Stimulated activated memory B cell treated with anti-CD40 and anti-IgM and Interleukin-4, amounts not matched to agents 10 μg/mL and 1 μg/mL and 100 μg/mL, for 72 hours (primary cell): ENCODE data around the gene PLA2G15.

ENCODE experiments used
- ATAC-seq: fragments of 150-1000 bp; cut with Tn5 transposase; 2 replicates; pipeline ENCODE4 v1.10.0; 2021
- H3K27ac Mint-ChIP-seq: one replicate; pipeline ENCODE4 v1.8.0; 2022; ENCODE audit warnings: mild to moderate bottlenecking, mixed read lengths
- H3K27me3 Mint-ChIP-seq: one replicate; pipeline ENCODE4 v1.8.0; 2022; ENCODE audit warnings: mixed read lengths
- H3K36me3 Mint-ChIP-seq: one replicate; pipeline ENCODE4 v1.8.0; 2022; ENCODE audit warnings: mixed read lengths
- H3K4me1 Mint-ChIP-seq: one replicate; pipeline ENCODE4 v1.8.0; 2022; ENCODE audit warnings: mixed read lengths
- H3K4me3 Mint-ChIP-seq: one replicate; pipeline ENCODE4 v1.8.0; 2022; ENCODE audit warnings: mild to moderate bottlenecking, moderate library complexity, mixed read lengths
- H3K9me3 Mint-ChIP-seq: one replicate; pipeline ENCODE4 v1.8.0; 2022; ENCODE audit warnings: mixed read lengths

The PLA2G15 gene

DNA sequence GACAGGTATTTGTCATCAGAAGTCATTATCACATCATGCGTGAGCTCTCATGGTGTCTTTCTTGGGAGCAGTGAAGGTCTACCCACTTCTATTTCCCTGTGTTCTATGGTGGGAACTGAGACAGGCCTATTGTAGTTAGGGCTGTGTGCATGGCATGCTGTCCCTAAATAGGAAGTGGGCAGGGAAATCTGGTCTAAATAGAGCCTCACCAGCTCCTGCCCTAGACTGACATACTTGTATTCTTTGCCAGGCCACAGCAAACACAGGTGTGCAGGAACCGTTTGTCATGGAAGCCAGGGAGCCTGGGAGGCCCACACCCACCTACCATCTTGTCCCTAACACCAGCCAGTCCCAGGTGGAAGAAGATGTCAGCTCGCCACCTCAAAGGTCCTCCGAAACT is 29.3 kb downstream of the PLA2G15 start:
- H3K36me3 Mint-ChIP-seq, result peaks cover 44% of the 10 kb centered on the region
- no peaks in the 10 kb centered on the region for H3K9me3 Mint-ChIP-seq
- H3K27me3 Mint-ChIP-seq, result no peaks in the 10 kb centered on the region
- H3K4me1 Mint-ChIP-seq, result peaks cover 63% of the 10 kb centered on the region
- no peak overlapping the region for H3K4me3 Mint-ChIP-seq
- ATAC-seq, result no peak
- H3K27ac Mint-ChIP-seq, result peak overlapping the region; percentile 41

DNA sequence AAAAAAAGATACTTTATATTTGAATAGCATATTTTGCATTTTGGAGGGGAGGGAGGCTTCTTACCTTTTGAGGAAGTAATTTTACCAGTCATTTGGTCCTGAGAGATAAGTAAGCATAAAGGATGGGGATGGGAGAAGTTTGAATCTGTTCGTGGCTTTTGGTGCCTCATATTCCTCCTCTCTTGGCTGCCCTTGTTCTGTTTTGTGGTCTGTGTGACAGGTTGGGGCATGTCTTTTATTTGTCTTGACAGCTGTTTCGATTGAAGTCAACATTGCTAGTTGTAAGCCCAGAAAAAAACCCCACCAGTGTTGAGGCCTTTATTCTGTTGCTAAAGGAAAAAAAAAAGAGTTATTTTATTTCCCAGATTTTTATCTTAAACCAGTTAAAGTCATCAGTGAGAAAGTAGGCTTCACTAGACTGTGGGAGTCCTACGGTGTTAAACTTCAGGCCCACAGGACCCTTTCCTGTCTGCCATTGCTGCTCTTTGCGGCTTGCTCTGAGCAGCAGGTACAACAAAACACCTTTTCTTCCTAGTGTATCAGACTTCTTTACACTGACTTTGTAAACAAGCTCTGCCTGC is 30.5 kb downstream of the PLA2G15 start:
- H3K27ac Mint-ChIP-seq, result peak overlapping the region; percentile 41
- no peaks in the 10 kb centered on the region for H3K27me3 Mint-ChIP-seq
- H3K9me3 Mint-ChIP-seq, result no peaks in the 10 kb centered on the region
- peaks cover 45% of the 10 kb centered on the region for H3K36me3 Mint-ChIP-seq
- peak; percentile 96 for ATAC-seq
- H3K4me1 Mint-ChIP-seq, result peaks cover 57% of the 10 kb centered on the region
- H3K4me3 Mint-ChIP-seq, result peak overlapping the region; percentile 18

GRCh38 chr16:68276223-68276622 is 31.1 kb downstream of the PLA2G15 start:
- peaks cover 46% of the 10 kb centered on the region for H3K36me3 Mint-ChIP-seq
- no peaks in the 10 kb centered on the region for H3K9me3 Mint-ChIP-seq

DNA sequence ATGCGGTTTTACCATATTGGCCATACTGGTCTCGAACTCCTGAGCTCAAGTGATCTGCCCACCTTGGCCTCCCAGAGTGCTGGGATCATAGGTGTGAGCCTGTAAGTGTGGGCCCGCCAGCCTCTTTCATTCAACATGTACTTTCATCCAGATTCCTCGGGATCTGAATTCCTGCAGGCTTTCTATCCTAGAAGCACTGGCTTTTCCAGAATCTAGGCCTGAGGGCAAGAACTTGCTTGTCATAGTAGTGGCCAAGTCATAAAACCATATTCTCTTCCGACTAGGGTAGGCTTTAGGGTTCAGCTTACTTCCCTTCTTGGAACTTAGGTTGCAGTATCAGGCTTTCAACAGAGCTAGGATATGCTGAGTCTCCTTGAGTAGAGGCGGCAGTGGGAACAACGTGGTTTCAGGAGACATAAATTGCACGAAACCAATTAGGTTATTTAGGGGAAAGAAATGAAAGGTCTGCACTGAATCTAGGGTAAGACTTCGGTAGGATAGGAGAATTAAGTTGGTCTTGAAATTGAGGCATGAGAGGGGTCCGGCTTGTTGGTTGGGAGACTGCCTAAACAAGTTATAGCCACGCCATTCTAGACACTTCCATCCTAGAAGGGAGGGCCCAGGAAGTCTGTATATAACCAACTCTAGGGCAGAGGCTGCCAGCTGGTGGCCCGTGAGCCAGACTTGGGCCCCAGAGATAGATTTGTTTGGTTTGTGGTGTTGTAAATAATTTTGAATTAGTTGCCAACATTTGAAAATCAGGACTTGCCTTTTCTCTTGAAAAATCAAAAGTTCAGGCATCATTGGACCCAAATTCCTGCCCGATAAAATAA is 34.8 kb downstream of the PLA2G15 start:
- Mint-ChIP-seq H3K36me3 (peaks cover 43% of the 10 kb centered on the region), H3K4me1 (peaks cover 64% of the 10 kb centered on the region), H3K27ac (peak overlapping the region; percentile 41), H3K27me3 (no peaks in the 10 kb centered on the region), H3K4me3 (no peak overlapping the region), H3K9me3 (no peaks in the 10 kb centered on the region)
- ATAC-seq, result no peak

More at GRCh38 chr16:68276223-68276622, 31.1 kb downstream of the PLA2G15 start:
- peak overlapping the region; percentile 41 for H3K27ac Mint-ChIP-seq
- H3K4me1 Mint-ChIP-seq, result peaks cover 57% of the 10 kb centered on the region
- no peak for ATAC-seq
- no peaks in the 10 kb centered on the region for H3K27me3 Mint-ChIP-seq
- H3K4me3 Mint-ChIP-seq, result peak overlapping the region; percentile 18

DNA sequence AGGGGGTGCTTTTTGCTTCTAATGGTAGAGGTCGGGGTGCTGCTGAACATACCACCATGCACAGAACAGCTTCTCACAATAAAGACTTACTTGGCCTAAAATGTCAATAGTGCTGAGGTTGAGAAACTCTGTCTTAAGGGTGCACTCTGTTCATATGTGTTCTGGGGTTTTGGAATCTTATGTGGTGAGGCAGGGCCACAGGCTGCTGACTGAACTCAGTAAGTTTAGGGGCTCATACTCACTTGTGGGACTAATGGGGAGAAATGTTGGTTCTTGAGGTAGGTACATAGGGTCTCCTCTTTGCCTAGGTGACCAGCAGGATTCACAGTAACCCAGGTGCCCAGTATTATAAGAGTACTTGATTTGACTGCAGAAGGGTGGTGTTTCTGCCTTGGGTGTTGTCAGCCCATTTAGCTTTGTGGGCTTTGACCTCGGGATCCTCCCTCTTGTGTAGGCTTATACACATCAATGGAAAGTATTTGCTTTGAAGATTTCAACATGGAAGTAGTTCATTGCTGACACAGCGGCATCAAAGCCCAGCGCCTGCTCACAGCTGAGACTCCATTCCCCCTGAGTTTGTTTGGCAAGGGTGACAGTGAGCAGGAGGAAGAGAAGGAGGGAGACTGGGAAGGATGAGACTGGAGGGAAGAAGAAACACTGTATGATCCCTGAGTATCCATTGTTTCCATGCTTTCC is 36.3 kb downstream of the PLA2G15 start:
- H3K4me3 Mint-ChIP-seq, result no peak overlapping the region
- H3K36me3 Mint-ChIP-seq, result peaks cover 36% of the 10 kb centered on the region
- H3K27ac Mint-ChIP-seq, result peak overlapping the region; percentile 75
- no peaks in the 10 kb centered on the region for H3K9me3 Mint-ChIP-seq
- ATAC-seq, result no peak
- H3K27me3 Mint-ChIP-seq, result no peaks in the 10 kb centered on the region
- H3K4me1 Mint-ChIP-seq, result peaks cover 60% of the 10 kb centered on the region

GRCh38 chr16:68282064-68282452 is 36.9 kb downstream of the PLA2G15 start:
- peak overlapping the region; percentile 75 for H3K27ac Mint-ChIP-seq
- H3K27me3 Mint-ChIP-seq, result no peaks in the 10 kb centered on the region
- peaks cover 39% of the 10 kb centered on the region for H3K36me3 Mint-ChIP-seq
- H3K9me3 Mint-ChIP-seq, result no peaks in the 10 kb centered on the region
- H3K4me1 Mint-ChIP-seq, result peaks cover 64% of the 10 kb centered on the region
- H3K4me3 Mint-ChIP-seq, result no peak overlapping the region
- ATAC-seq, result no peak

- H3K4me1 Mint-ChIP-seq, result peaks cover 75% of the 10 kb centered on the region
- no peaks in the 10 kb centered on the region for H3K27me3 Mint-ChIP-seq
- peak overlapping the region; percentile 62 for H3K4me3 Mint-ChIP-seq
- H3K27ac Mint-ChIP-seq, result peak overlapping the region; percentile 75
- no peaks in the 10 kb centered on the region for H3K9me3 Mint-ChIP-seq
- ATAC-seq, result no peak
- H3K36me3 Mint-ChIP-seq, result peaks cover 49% of the 10 kb centered on the region
Observed at GRCh38 chr16:68283346-68283745, 38.2 kb downstream of the PLA2G15 start.

- peaks cover 76% of the 10 kb centered on the region for H3K4me1 Mint-ChIP-seq
- peak overlapping the region; percentile 75 for H3K27ac Mint-ChIP-seq
- peaks cover 49% of the 10 kb centered on the region for H3K36me3 Mint-ChIP-seq
- no peaks in the 10 kb centered on the region for H3K27me3 Mint-ChIP-seq
- peak overlapping the region; percentile 62 for H3K4me3 Mint-ChIP-seq
- H3K9me3 Mint-ChIP-seq, result no peaks in the 10 kb centered on the region
- ATAC-seq, result peak; percentile 80
Observed at GRCh38 chr16:68283801-68284598, 38.8 kb downstream of the PLA2G15 start.

GRCh38 chr16:68284847-68285246 is 39.7 kb downstream of the PLA2G15 start:
- peaks cover 82% of the 10 kb centered on the region for H3K4me1 Mint-ChIP-seq
- no peaks in the 10 kb centered on the region for H3K9me3 Mint-ChIP-seq
- no peaks in the 10 kb centered on the region for H3K27me3 Mint-ChIP-seq
- peaks cover 52% of the 10 kb centered on the region for H3K36me3 Mint-ChIP-seq
- peak overlapping the region; percentile 57 for H3K4me3 Mint-ChIP-seq
- H3K27ac Mint-ChIP-seq, result peak overlapping the region; percentile 75
- ATAC-seq, result peak; percentile 85

GRCh38 chr16:68285683-68286082 is 40.5 kb downstream of the PLA2G15 start:
- peaks cover 56% of the 10 kb centered on the region for H3K36me3 Mint-ChIP-seq
- peak overlapping the region; percentile 75 for H3K27ac Mint-ChIP-seq
- H3K27me3 Mint-ChIP-seq, result no peaks in the 10 kb centered on the region
- H3K4me1 Mint-ChIP-seq, result peaks cover 87% of the 10 kb centered on the region
- H3K4me3 Mint-ChIP-seq, result peak overlapping the region; percentile 57
- ATAC-seq, result no peak
- H3K9me3 Mint-ChIP-seq, result no peaks in the 10 kb centered on the region

DNA sequence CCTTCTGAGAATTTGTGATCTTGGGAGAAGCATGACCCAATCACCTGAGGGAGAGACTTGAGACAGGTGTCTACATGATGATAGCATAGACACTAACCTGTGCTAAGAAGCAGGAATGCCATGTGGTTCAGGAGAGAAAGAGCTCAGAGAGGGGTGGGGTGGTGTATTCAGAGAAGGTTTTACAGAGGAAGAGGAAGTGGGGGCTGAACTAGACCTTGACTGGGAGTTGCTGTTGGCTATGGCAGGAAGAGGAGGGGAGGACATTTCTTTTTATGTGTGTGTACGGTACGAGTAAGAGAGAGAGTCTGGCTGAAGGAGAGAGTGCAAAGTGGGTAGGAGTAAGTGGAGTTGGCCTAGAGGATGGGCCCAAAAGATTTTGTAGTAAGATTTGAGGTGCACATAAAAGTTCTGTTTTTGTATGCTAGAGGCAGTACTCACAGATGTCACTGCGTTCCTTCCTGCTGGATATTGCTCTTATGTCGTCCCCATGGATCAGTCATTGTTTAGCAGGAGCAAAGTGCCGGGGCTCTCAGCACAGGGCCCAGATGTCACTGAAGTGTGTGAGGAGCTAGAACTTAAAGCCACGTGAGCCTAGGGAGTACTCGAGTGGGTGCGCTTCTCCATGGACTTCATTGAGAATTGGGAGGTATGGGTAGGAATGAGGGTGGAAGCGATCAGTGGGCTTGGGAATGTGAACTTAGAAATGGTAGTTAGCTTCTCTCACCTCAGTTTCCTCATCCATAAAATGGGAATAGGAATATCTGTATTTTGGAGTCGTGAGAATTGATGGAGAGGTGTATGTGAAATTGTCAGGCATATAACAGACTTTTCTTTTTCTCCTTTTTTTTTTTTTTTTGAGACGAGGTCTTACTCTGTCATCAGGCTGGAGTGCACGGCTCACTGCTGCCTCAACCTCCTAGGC is 41.2 kb downstream of the PLA2G15 start:
- Mint-ChIP-seq H3K4me3 (peak overlapping the region; percentile 57), H3K27me3 (no peaks in the 10 kb centered on the region), H3K9me3 (no peaks in the 10 kb centered on the region), H3K27ac (peak overlapping the region; percentile 75), H3K36me3 (peaks cover 57% of the 10 kb centered on the region), H3K4me1 (peaks cover 87% of the 10 kb centered on the region)
- peak; percentile 34 for ATAC-seq

- H3K9me3 Mint-ChIP-seq, result no peaks in the 10 kb centered on the region
- H3K4me1 Mint-ChIP-seq, result peaks cover 80% of the 10 kb centered on the region
- H3K4me3 Mint-ChIP-seq, result peak overlapping the region; percentile 18
- no peaks in the 10 kb centered on the region for H3K27me3 Mint-ChIP-seq
- no peak for ATAC-seq
- H3K27ac Mint-ChIP-seq, result peak overlapping the region; percentile 75
- H3K36me3 Mint-ChIP-seq, result peaks cover 57% of the 10 kb centered on the region
Observed at GRCh38 chr16:68287276-68288251, 42.4 kb downstream of the PLA2G15 start.

GRCh38 chr16:68288252-68288650 is 43.1 kb downstream of the PLA2G15 start:
- no peak for ATAC-seq
- no peaks in the 10 kb centered on the region for H3K9me3 Mint-ChIP-seq
- peak overlapping the region; percentile 75 for H3K27ac Mint-ChIP-seq
- H3K27me3 Mint-ChIP-seq, result no peaks in the 10 kb centered on the region
- peaks cover 57% of the 10 kb centered on the region for H3K36me3 Mint-ChIP-seq
- H3K4me1 Mint-ChIP-seq, result peaks cover 74% of the 10 kb centered on the region
- no peak overlapping the region for H3K4me3 Mint-ChIP-seq
